Endothelial cell (in vitro differentiated cells): ENCODE data around the gene RAB17. TPM values are rescaled to one million over a fixed set of nuclear protein-coding genes. Genes with fewer than 3 reads are reported as not detected.

Experiments used
- DNase-seq: peaks from one replicate; pipeline ENCODE4 v3.0.0; 2021; ENCODE audit warnings: low spot score
- H3K27ac Mint-ChIP-seq: one replicate; pipeline ENCODE4 v1.8.0; 2021; ENCODE audit warnings: mixed read lengths, inconsistent platforms; ENCODE audit not compliant: unreplicated experiment
- H3K27me3 Mint-ChIP-seq: one replicate; pipeline ENCODE4 v1.8.0; 2021; ENCODE audit warnings: mild to moderate bottlenecking, moderate library complexity, mixed read lengths, inconsistent platforms; ENCODE audit not compliant: unreplicated experiment
- H3K36me3 Mint-ChIP-seq: one replicate; pipeline ENCODE4 v1.8.0; 2021; ENCODE audit warnings: mild to moderate bottlenecking, low read depth, mixed read lengths, inconsistent platforms; ENCODE audit not compliant: unreplicated experiment
- H3K4me1 Mint-ChIP-seq: one replicate; pipeline ENCODE4 v1.8.0; 2021; ENCODE audit warnings: mild to moderate bottlenecking, mixed read lengths, inconsistent platforms; ENCODE audit not compliant: unreplicated experiment
- H3K4me3 Mint-ChIP-seq: one replicate; pipeline ENCODE4 v1.8.0; 2021; ENCODE audit warnings: mild to moderate bottlenecking, mixed read lengths, inconsistent platforms; ENCODE audit not compliant: unreplicated experiment
- H3K9me3 Mint-ChIP-seq: one replicate; pipeline ENCODE4 v1.8.0; 2021; ENCODE audit warnings: mixed read lengths, inconsistent platforms; ENCODE audit not compliant: unreplicated experiment
- CTCF ChIP-seq: fragments of 200-600 bp; sonication (generic); IDR thresholded peaks from one replicate; pipeline ENCODE4 v1.5.0; 2021; ENCODE audit warnings: antibody characterized with exemption; ENCODE audit not compliant: unreplicated experiment
- total RNA-seq: library from RNA; stranded (reverse); fragmentation: NEBNext Ultra II Directional; extraction: Animal tissue kit (Norgen Biotek cat#: 25700); gene quantifications from one replicate; pipeline ENCODE4 v1.2.1, GENCODE V29; 2021; ENCODE audit not compliant: unreplicated experiment

The RAB17 gene
- total RNA-seq, 1 donor from 2014 or later = 1.5 TPM

- Mint-ChIP-seq H3K36me3 (no peaks in the 10 kb centered on the region), H3K27me3 (peaks cover 3% of the 10 kb centered on the region), H3K9me3 (no peaks in the 10 kb centered on the region), H3K4me3 (no peak overlapping the region), H3K4me1 (peaks cover under 1% of the 10 kb centered on the region), H3K27ac (no peak overlapping the region)
- no peak for DNase-seq
- TF ChIP-seq CTCF = no peak
Measured at GRCh38 chr2:237577458-237577857, 13.1 kb downstream of the RAB17 start.

- Mint-ChIP-seq H3K27ac (no peak overlapping the region), H3K4me3 (no peak overlapping the region), H3K36me3 (no peaks in the 10 kb centered on the region), H3K9me3 (no peaks in the 10 kb centered on the region), H3K27me3 (peaks cover 3% of the 10 kb centered on the region), H3K4me1 (peaks cover 3% of the 10 kb centered on the region)
- DNase-seq = no peak
- no peak for TF ChIP-seq CTCF
Measured at GRCh38 chr2:237576974-237577373, 13.6 kb downstream of the RAB17 start.

GRCh38 chr2:237575869-237576862 is 14.4 kb downstream of the RAB17 start:
- no peaks in the 10 kb centered on the region for H3K36me3 Mint-ChIP-seq
- no peak overlapping the region for H3K4me3 Mint-ChIP-seq
- H3K27me3 Mint-ChIP-seq = peaks cover 5% of the 10 kb centered on the region
- DNase-seq = no peak
- H3K27ac Mint-ChIP-seq = no peak overlapping the region
- TF ChIP-seq CTCF = no peak
- H3K4me1 Mint-ChIP-seq = peaks cover 3% of the 10 kb centered on the region
- H3K9me3 Mint-ChIP-seq = no peaks in the 10 kb centered on the region

- no peaks in the 10 kb centered on the region for H3K36me3 Mint-ChIP-seq
- peaks cover 5% of the 10 kb centered on the region for H3K27me3 Mint-ChIP-seq
- no peak overlapping the region for H3K27ac Mint-ChIP-seq
- H3K9me3 Mint-ChIP-seq = no peaks in the 10 kb centered on the region
- no peak overlapping the region for H3K4me3 Mint-ChIP-seq
- no peak for DNase-seq
- TF ChIP-seq CTCF = no peak
- peaks cover 3% of the 10 kb centered on the region for H3K4me1 Mint-ChIP-seq
Measured at GRCh38 chr2:237574894-237575868, 15.4 kb downstream of the RAB17 start.
